K562 treated with DMSO at 1 percent for 24 hours (cell line): ENCODE measurements around the gene OR1E1. TPM values are rescaled to one million over a fixed set of nuclear protein-coding genes. Genes with fewer than 3 reads are reported as not detected.

Source experiments
- total RNA-seq: library from RNA; unstranded; fragments of 300-600 nt; gene quantifications from 2 replicates; pipeline ENCODE4 v1.2.3, GENCODE V29; 2022; ENCODE audit warnings: low read depth; ENCODE audit not compliant: insufficient read depth

Gene OR1E1
- total RNA-seq, result not detected in 2 replicates

DNA sequence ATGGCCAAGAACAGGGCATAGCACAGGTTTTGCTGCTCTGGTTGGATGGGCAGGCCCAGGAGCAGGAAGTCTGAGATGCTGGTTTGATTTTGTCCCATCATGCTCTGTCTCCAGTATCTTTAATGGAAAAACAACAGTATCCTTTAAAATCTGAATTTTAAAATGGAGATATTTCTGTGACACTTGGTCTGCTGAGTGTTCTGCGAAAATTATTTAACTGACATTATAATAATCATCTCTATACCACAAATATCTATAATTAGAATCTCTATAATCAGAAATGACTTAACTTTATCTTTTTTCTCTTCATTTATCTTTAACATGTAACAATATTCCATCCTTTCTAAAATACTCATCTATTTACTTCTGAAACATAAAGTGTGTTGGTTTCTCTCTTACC is at the start of gene OR1E1:
TSS of gene OR1E1 (minus strand) at position 101 of the 400 bp plus-strand sequence. CDS start at position 101, 0 bp downstream.

GRCh38 chr17:3433741-3434140 is 35.5 kb upstream of the OR1E1 start, which contains the start of gene OR1E2:
TSS of gene OR1E2 (minus strand) at chr17:3433841. CDS start at chr17:3433841, 0 bp downstream.

GRCh38 chr17:3411070-3411469 is 12.9 kb upstream of the OR1E1 start, which contains the start of gene OR3A3:
TSS of gene OR3A3 (plus strand) at chr17:3411370.

DNA sequence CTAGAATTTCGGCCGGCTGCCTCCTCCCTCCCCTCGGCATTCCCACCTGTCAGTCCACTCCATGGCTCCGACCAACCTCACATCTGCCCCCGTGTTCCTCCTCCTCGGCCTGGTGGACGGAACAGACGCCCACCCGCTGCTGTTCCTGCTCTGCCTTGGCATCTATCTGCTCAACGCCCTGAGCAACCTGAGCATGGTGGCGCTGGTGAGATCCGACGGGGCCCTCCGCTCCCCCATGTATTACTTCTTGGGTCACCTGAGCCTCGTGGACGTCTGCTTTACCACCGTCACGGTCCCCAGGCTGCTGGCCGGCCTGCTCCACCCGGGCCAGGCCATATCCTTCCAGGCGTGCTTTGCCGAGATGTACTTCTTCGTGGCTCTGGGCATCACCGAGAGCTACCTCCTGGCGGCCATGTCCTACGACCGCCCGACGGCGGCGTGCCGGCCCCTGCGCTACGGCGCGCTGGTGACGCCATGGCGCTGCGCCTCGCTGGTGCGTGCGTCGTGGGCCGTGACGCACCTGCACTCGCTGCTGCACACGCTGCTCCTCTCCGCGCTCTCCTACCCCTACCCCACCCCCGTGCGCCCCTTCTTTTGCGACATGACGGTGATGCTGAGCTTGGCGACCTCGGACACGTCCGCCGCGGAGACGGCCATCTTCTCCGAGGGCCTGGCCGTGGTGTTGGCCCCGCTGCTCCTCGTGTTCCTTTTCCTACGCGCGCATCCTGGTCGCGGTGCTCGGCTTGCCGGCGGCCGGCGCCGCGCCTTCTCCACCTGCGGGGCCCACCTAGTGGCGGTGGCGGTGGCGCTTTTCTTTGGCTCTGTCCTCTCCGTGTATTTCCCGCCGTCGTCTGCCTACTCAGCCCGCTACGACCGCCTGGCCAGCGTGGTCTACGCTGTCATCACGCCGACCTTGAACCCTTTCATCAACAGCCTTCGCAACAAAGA is 12.1 kb downstream of the OR1E1 start, which contains the start of gene OR3A2:
TSS of gene OR3A2 (minus strand) at position 440 of the 948 bp plus-strand sequence.

Other genes with a start within 250 kb of the OR1E1 start
- not detected in 2 replicates for gene OR1A2, start 200.9 kb downstream of the OR1E1 start, total RNA-seq
- not detected in 2 replicates for gene OR1A1, start 190.7 kb downstream of the OR1E1 start, total RNA-seq
- not detected in 2 replicates for gene OR3A1, start 100.0 kb downstream of the OR1E1 start, total RNA-seq
- gene OR3A2, start 12.1 kb downstream of the OR1E1 start, total RNA-seq, result not detected in 2 replicates
- gene OR3A3, start 13.0 kb upstream of the OR1E1 start, total RNA-seq, result not detected in 2 replicates
- gene OR1E2, start 35.4 kb upstream of the OR1E1 start, total RNA-seq, result not detected in 2 replicates
- 0.78 and 0.93 TPM in 2 replicates for gene SPATA22, start 73.4 kb upstream of the OR1E1 start, total RNA-seq
- gene ASPA, start 77.6 kb upstream of the OR1E1 start, total RNA-seq, result not detected in 2 replicates
- gene TRPV3, start 159.4 kb upstream of the OR1E1 start, total RNA-seq, result 0.07 and 0.49 TPM in 2 replicates
- 1.0 TPM in 2 replicates for gene TRPV1, start 211.0 kb upstream of the OR1E1 start, total RNA-seq
- gene SHPK, start 237.8 kb upstream of the OR1E1 start, total RNA-seq, result 20.7 and 22.3 TPM in 2 replicates
- gene CTNS, start 238.3 kb upstream of the OR1E1 start, total RNA-seq, result 25.5 and 31.7 TPM in 2 replicates